Ascending aorta (tissue), 2 donors: ENCODE measurements around the gene NUP210. TPM values are rescaled to one million over a fixed set of nuclear protein-coding genes. Genes with fewer than 3 reads are reported as not detected.

Experiments
- DNase-seq, 2 donors: peaks; one replicate each; pipeline ENCODE4 v3.0.0-alpha.2; 2019; ENCODE audit warnings: low spot score in 2 of 2
- H3K27ac ChIP-seq, 2 donors: fragments of 200-600 bp; sonication (generic); one replicate each; pipeline ENCODE4 v1.5.1; 2016 to 2017; ENCODE audit warnings: mild to moderate bottlenecking in 1 of 2
- H3K27me3 ChIP-seq: fragments of 200-600 bp; sonication (generic); one replicate; pipeline ENCODE4 v1.5.1; 2017
- H3K36me3 ChIP-seq, 2 donors: fragments of 200-600 bp; sonication (generic); one replicate each; pipeline ENCODE4 v1.5.1; 2016
- H3K4me1 ChIP-seq, 2 donors: fragments of 200-600 bp; sonication (generic); one replicate each; pipeline ENCODE4 v1.5.1; 2016 to 2017; ENCODE audit warnings: mild to moderate bottlenecking in 1 of 2
- H3K4me3 ChIP-seq, 2 donors: fragments of 200-600 bp; sonication (generic); one replicate each; pipeline ENCODE4 v1.5.1; 2016 to 2017; ENCODE audit warnings: mild to moderate bottlenecking in 1 of 2
- H3K9me3 ChIP-seq, 2 donors: fragments of 200-600 bp; sonication (generic); one replicate each; pipeline ENCODE4 v1.5.1; 2016
- CTCF ChIP-seq, 3 experiments: fragments of 200-600 bp in 2 of 3; fragments of 450-650 bp in 1 of 3; sonication (generic) in 2 of 3; IDR thresholded peaks; one replicate each; pipeline ENCODE4 v1.5.1; 2016 to 2019; ENCODE audit warnings: antibody characterized with exemption in 3 of 3, mild to moderate bottlenecking in 1 of 3, moderate library complexity in 1 of 3
- intact Hi-C: fragments of 100-400 bp; cut with DNase I; formaldehyde crosslinking; loops from one replicate; pipeline ENCODE4 v1.15.1; 2023
- total RNA-seq: library from RNA; depleted of rRNA; stranded (reverse); fragments of >200 nt; gene quantifications from one replicate; pipeline ENCODE4 v1.1.0, GENCODE V29; 2016

NUP210 gene
- total RNA-seq, 1 donor from 2014 or later = 11.0 TPM

GRCh38 chr3:13325892-13326443 lies 94.2 kb downstream of the NUP210 start:
- H3K27me3 ChIP-seq = no peaks in the 10 kb centered on the region
- H3K27ac ChIP-seq = no peak overlapping the region
- H3K36me3 ChIP-seq = no peaks in the 10 kb centered on the region
- no peaks in the 10 kb centered on the region for H3K9me3 ChIP-seq
- DNase-seq = no peak
- TF ChIP-seq CTCF (IDR thresholded peaks at IDR 0.05) = no peak
- no peak overlapping the region for H3K4me3 ChIP-seq
- intact Hi-C loops = loop anchor here (10.0 kb wide), 1 partner anchor 111 kb away; no protein-coding TSS in a partner anchor
- no peaks in the 10 kb centered on the region for H3K4me1 ChIP-seq

GRCh38 chr3:13324835-13325501 lies 95.2 kb downstream of the NUP210 start:
- Histone ChIP-seq H3K36me3 (no peaks in the 10 kb centered on the region), H3K4me1 (no peaks in the 10 kb centered on the region), H3K27me3 (no peaks in the 10 kb centered on the region), H3K4me3 (no peak overlapping the region), H3K9me3 (no peaks in the 10 kb centered on the region), H3K27ac (no peak overlapping the region)
- no peak for TF ChIP-seq CTCF (IDR thresholded peaks at IDR 0.05)
- DNase-seq = no peak
- intact Hi-C loops = loop anchor here (10.0 kb wide), 1 partner anchor 110 kb away; no protein-coding TSS in a partner anchor

GRCh38 chr3:13323822-13324221 lies 96.3 kb downstream of the NUP210 start:
- no peaks in the 10 kb centered on the region for H3K4me1 ChIP-seq
- DNase-seq = no peak
- no peak for TF ChIP-seq CTCF (IDR thresholded peaks at IDR 0.05)
- H3K27ac ChIP-seq = no peak overlapping the region
- no peaks in the 10 kb centered on the region for H3K27me3 ChIP-seq
- H3K4me3 ChIP-seq = no peak overlapping the region
- no peaks in the 10 kb centered on the region for H3K9me3 ChIP-seq
- H3K36me3 ChIP-seq = no peaks in the 10 kb centered on the region
- intact Hi-C loops = loop anchor here (10.0 kb wide), 1 partner anchor 109 kb away; no protein-coding TSS in a partner anchor

- no peak overlapping the region for H3K27ac ChIP-seq
- intact Hi-C loops = loop anchor here (10.0 kb wide), 1 partner anchor 108 kb away; no protein-coding TSS in a partner anchor
- DNase-seq = no peak
- no peak for TF ChIP-seq CTCF (IDR thresholded peaks at IDR 0.05)
- H3K27me3 ChIP-seq = no peaks in the 10 kb centered on the region
- H3K36me3 ChIP-seq = no peaks in the 10 kb centered on the region
- no peaks in the 10 kb centered on the region for H3K9me3 ChIP-seq
- no peaks in the 10 kb centered on the region for H3K4me1 ChIP-seq
- no peak overlapping the region for H3K4me3 ChIP-seq
Measured at GRCh38 chr3:13322324-13322723, 97.8 kb downstream of the NUP210 start.

- no peaks in the 10 kb centered on the region for H3K36me3 ChIP-seq
- no peak for TF ChIP-seq CTCF (IDR thresholded peaks at IDR 0.05)
- no peak for DNase-seq
- no peaks in the 10 kb centered on the region for H3K27me3 ChIP-seq
- H3K4me3 ChIP-seq = no peak overlapping the region
- no peak overlapping the region for H3K27ac ChIP-seq
- no peaks in the 10 kb centered on the region for H3K4me1 ChIP-seq
- intact Hi-C loops = loop anchor here (10.0 kb wide), 1 partner anchor 105 kb away; no protein-coding TSS in a partner anchor
- H3K9me3 ChIP-seq = no peaks in the 10 kb centered on the region
Measured at GRCh38 chr3:13319564-13320220, 100.4 kb downstream of the NUP210 start.
